Mesodermal cell (in vitro differentiated cells): ENCODE results near the gene MAT1A.
"Not testable (repeated sequence)": the region's sequence is repeated elsewhere in the genome, so short reads cannot be mapped to it uniquely, and the experiment has no call there.

Experiments
- H3K27ac ChIP-seq: 2 replicates; pipeline ENCODE4 v1.7.0; 2013; ENCODE audit warnings: mild to moderate bottlenecking, low read depth, low read length, moderate library complexity; ENCODE audit not compliant: severe bottlenecking
- H3K36me3 ChIP-seq: 2 replicates; pipeline ENCODE4 v1.7.1; 2013; ENCODE audit warnings: mild to moderate bottlenecking, low read length, moderate library complexity; ENCODE audit not compliant: control insufficient read depth, insufficient read depth
- H3K4me1 ChIP-seq: one replicate; pipeline ENCODE4 v1.7.1; 2013; ENCODE audit warnings: mild to moderate bottlenecking, low read length; ENCODE audit not compliant: insufficient read depth, control insufficient read depth, poor library complexity, severe bottlenecking
- H3K4me3 ChIP-seq: 2 replicates; pipeline ENCODE4 v1.7.0; 2013; ENCODE audit warnings: low read length, control low read depth, mild to moderate bottlenecking; ENCODE audit not compliant: insufficient read depth, poor library complexity, severe bottlenecking; ENCODE audit errors: extremely low read depth
- H3K9me3 ChIP-seq: 2 replicates; pipeline ENCODE4 v1.7.1; 2013; ENCODE audit warnings: mild to moderate bottlenecking, low read length, moderate library complexity; ENCODE audit not compliant: control insufficient read depth
- WGBS, 2 experiments: methylation state at CpG; one replicate each; pipeline ENCODE4 v1.1.5; 2013; ENCODE audit warnings: missing lambda C conversion rate in 2 of 2; ENCODE audit not compliant: insufficient coverage in 2 of 2; 5-methylcytosine and 5-hydroxymethylcytosine counted together

The MAT1A gene

DNA sequence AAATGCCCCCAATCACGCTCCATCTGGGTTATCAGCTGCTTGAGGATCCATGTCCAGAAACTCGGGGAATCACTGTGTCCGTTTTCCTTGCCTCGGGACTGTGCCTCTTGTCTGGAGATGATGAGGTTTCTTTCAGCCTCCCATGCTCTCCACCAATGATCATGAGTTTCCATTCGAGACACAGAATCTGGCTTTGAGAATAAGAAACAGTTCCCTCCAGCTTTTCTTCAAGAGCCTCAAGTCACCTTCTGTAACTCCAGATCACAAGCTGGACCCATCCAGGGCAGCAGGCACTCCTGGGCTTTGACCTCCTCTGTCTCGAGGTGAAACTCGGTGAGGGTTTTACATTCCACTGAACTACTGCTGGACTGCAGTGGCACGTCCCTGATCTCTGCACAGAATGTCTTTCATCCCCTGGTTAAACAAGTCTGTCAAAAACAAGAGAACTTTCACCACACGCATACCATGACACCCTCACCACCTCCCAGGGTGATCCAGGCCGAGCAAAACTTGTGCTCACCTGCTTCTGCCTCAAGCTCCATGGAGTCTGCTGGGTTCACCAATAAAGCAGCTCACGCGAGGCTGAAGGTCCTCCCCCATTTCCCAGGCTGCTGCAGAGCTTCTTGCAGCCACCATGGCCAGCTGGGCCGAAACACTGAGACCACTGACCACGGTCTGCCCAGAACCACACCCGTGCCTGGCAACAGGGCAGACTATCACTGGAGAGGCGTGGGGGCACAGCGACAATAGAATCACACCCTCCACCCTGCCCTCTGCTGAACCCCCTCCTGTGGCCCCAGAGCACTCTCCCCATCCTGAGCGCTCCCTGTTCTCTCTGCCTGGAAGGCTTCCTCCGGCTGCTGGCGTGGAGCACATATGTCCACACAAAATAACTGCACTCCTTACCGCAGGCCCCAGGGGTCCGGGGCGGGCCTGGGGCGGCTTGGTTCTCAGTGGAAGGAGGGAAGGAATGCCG lies 25.1 kb downstream of the MAT1A start:
- H3K27ac ChIP-seq: no peak overlapping the region
- H3K9me3 ChIP-seq: no peaks in the 10 kb centered on the region
- H3K4me1 ChIP-seq: peaks cover 11% of the 10 kb centered on the region
- H3K4me3 ChIP-seq: no peak overlapping the region
- no peaks in the 10 kb centered on the region for H3K36me3 ChIP-seq
- WGBS, 2 experiments: 85 to 92% methylated on average over 15 to 17 of the region's 25 CpGs

DNA sequence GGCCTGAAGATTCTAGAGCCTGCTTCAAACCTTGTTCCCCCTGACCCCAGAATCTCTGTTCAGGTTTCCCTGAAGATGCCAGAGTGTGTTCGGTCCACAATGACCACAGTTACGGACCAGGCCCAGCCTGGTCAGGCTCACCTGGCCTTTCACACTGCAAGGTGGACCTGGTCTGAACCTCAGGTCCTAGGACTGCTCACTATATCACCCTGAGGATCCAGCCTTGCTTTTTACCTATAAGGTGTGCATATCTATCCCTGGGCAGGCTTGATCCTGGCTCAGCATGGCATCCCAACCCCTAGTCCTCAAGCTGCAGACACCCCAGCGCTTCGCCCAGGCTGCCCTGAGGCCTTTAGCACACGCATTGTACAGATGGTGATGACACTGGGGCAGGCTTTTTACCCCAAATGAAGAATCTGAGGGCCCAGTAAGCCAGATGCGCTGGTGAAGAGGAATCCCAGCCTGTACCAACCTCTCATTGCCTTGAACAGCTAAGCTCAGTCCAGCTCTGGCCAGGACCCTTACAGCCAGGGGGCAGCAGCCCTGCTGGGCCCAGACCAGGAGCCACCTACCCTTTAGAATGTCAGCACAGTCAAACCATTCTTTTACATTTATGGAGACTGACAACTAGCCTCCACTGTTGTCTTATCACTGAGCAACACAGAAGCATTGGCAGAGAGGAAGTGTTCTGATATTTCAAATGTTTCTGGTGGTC lies 28.0 kb downstream of the MAT1A start:
- 95 to 99% methylated on average over 4 to 6 of the region's 6 CpGs for WGBS, 2 experiments
- H3K27ac ChIP-seq: no peak overlapping the region
- H3K4me1 ChIP-seq: peaks cover 8% of the 10 kb centered on the region
- H3K9me3 ChIP-seq: no peaks in the 10 kb centered on the region
- H3K36me3 ChIP-seq: no peaks in the 10 kb centered on the region
- no peak overlapping the region for H3K4me3 ChIP-seq

- no peak overlapping the region for H3K27ac ChIP-seq
- H3K9me3 ChIP-seq: no peaks in the 10 kb centered on the region
- no peaks in the 10 kb centered on the region for H3K36me3 ChIP-seq
- peaks cover 2% of the 10 kb centered on the region for H3K4me1 ChIP-seq
- no peak overlapping the region for H3K4me3 ChIP-seq
- WGBS, 2 experiments: 71 to 86% methylated on average over 13 to 17 of the region's 19 CpGs
Observed at GRCh38 chr10:80260295-80261243, 28.9 kb downstream of the MAT1A start.

DNA sequence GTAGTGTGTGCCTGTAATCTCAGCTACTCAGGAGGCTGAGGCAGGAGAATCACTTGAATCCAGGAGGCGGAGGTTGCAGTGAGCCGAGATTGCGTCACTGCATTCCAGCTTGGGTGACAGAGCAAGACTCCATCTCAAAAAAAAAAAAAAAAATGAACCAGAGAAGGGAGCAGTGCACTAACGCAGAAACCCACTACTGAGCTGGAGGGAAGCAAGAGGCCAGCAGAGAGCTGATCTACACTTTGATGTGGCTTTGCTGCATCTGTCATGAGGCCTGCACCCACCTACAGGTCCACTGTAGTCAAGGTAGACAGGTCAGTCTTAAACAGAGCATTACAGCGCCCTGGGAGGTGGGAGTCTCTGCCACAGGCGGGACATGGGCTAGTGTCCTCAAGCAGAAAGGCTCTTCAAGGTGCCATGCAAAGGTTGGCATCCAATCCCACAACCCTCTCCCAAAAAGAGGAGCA lies 30.0 kb downstream of the MAT1A start:
- no peaks in the 10 kb centered on the region for H3K4me1 ChIP-seq
- no peak overlapping the region for H3K4me3 ChIP-seq
- no peaks in the 10 kb centered on the region for H3K9me3 ChIP-seq
- no peak overlapping the region for H3K27ac ChIP-seq
- no peaks in the 10 kb centered on the region for H3K36me3 ChIP-seq
- WGBS, 2 experiments: 80 to 93% methylated on average over 2 to 4 of the region's 6 CpGs

DNA sequence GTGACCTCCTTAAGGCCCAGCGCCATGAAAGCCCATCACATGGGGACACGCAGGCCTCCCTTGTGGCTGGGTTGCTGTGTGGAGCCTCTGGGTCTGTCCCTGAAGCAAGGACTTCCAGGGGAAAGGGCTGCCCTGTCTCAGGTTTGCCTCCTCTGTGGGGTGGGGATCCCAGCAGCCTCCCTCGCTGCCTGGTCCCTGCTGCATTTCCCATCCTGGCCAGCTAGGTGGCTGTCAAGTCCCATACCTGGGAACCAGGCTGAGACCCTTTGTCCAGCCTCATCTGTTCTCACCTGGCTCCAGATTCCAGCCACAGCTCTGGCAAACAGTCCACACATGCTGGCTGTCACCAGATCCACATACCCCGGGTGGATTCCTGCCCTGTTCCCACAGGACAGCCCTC lies 32.7 kb downstream of the MAT1A start:
- not testable (repeated sequence) for H3K36me3 ChIP-seq, H3K27ac ChIP-seq, H3K4me1 ChIP-seq, H3K4me3 ChIP-seq, H3K9me3 ChIP-seq
- 12 to 13% methylated on average over 4 of the region's 4 CpGs for WGBS, 2 experiments

GRCh38 chr10:80254726-80255125 lies 34.7 kb downstream of the MAT1A start:
- WGBS, 2 experiments: no CpG with 5 or more reads among the region's 2 CpGs
- H3K36me3 ChIP-seq, H3K4me3 ChIP-seq, H3K27ac ChIP-seq, H3K9me3 ChIP-seq, H3K4me1 ChIP-seq: not testable (repeated sequence)

DNA sequence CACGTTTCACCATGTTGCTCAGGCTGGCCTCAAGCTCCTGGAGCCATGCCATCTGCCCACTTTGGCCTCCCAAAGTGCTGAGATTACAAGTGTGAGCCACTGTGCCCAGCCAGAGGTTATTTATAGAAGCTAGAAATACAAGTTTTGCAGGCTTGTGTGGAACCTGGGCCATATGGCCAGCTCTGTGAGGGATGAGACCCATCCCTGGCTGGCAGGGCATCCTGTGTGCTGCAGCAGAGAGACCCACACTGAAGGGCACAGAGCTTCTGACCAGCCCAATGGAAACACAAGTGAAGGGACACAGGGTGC lies 35.5 kb downstream of the MAT1A start:
- WGBS, 2 experiments: 81 to 86% methylated on average over 1 of the region's 1 CpG
- not testable (repeated sequence) for H3K4me3 ChIP-seq, H3K9me3 ChIP-seq, H3K4me1 ChIP-seq, H3K27ac ChIP-seq, H3K36me3 ChIP-seq

DNA sequence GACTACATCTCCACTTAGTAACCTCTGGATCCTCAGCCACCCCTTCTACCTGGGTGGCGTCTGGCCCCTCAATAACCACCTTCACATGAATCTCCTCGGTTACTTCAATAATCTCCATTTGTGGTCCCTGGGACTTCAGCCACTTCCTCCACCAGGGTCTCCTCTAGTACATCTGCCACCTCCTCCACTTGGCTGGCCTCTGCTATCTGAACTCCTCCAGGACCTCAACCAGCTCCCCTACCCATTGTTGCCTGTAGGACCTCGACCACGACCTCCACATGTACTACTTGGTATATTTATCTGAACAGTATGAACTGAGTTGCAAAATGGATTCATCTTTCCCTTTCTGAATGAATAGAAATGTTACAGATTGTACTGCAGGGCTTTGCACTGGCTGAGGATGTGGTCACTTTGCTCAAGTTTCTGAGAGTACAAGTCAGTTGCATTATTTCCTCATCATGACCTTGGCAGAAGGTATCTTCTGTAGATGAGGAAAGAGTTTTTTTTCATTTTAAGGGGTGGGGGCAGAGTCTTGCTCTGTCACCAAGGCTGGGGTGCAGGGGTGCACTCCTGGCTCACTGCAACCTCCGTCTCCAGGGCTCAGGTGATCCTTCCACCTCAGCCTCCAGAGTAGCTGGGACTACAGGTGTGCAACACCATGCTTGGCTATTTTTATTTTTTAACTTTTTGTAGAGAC lies 36.0 kb downstream of the MAT1A start:
- H3K36me3 ChIP-seq: no peaks in the 10 kb centered on the region
- no peaks in the 10 kb centered on the region for H3K4me1 ChIP-seq
- H3K4me3 ChIP-seq: no peak overlapping the region
- no peaks in the 10 kb centered on the region for H3K9me3 ChIP-seq
- H3K27ac ChIP-seq: no peak overlapping the region
- 91 to 95% methylated on average over 4 to 5 of the region's 5 CpGs for WGBS, 2 experiments

- Histone ChIP-seq H3K9me3 (no peaks in the 10 kb centered on the region), H3K4me3 (no peak overlapping the region), H3K36me3 (no peaks in the 10 kb centered on the region), H3K4me1 (no peaks in the 10 kb centered on the region), H3K27ac (no peak overlapping the region)
- 86 to 95% methylated on average over 12 of the region's 12 CpGs for WGBS, 2 experiments
Observed at GRCh38 chr10:80252296-80252887, 37.1 kb downstream of the MAT1A start.
